Activated B cell treated with CpG ODN at 0.5 μM for 24 hours (primary cell): ENCODE data around the gene NOX4. TPM values are rescaled to one million over a fixed set of nuclear protein-coding genes. Genes with fewer than 3 reads are reported as not detected.
"Not testable (repeated sequence)": the region's sequence is repeated elsewhere in the genome, so short reads cannot be mapped to it uniquely, and the experiment has no call there.

ENCODE experiments used
- ATAC-seq: fragments of 200-7000 bp; cut with Tn5 transposase; one replicate; pipeline ENCODE4 v1.10.0; 2021; ENCODE audit warnings: low read depth, mild to moderate bottlenecking, moderate library complexity
- CTCF ChIA-PET: fragments of 350-600 bp; sonication (Branson Sonifier 250); formaldehyde crosslinking; loops from one replicate; lab custom pipeline; 2021; ENCODE audit warnings: antibody characterized with exemption; lab: Charles Lee
- POLR2A ChIA-PET: fragments of 350-600 bp; sonication (Branson Sonifier 250); formaldehyde crosslinking; loops from one replicate; lab custom pipeline; 2021; ENCODE audit warnings: antibody characterized with exemption; lab: Charles Lee
- DNase-seq: peaks from one replicate; pipeline ENCODE4 v3.0.0; 2022
- H3K27ac Mint-ChIP-seq: one replicate; pipeline ENCODE4 v1.8.0; 2020; ENCODE audit warnings: mixed read lengths
- H3K27me3 Mint-ChIP-seq: one replicate; pipeline ENCODE4 v1.8.0; 2021; ENCODE audit warnings: mixed read lengths
- H3K36me3 Mint-ChIP-seq: one replicate; pipeline ENCODE4 v1.8.0; 2021; ENCODE audit warnings: low read depth, mixed read lengths
- H3K4me1 Mint-ChIP-seq: one replicate; pipeline ENCODE4 v1.8.0; 2021; ENCODE audit warnings: mixed read lengths
- H3K4me3 Mint-ChIP-seq: one replicate; pipeline ENCODE4 v1.8.0; 2020; ENCODE audit warnings: mild to moderate bottlenecking, mixed read lengths
- H3K9me3 Mint-ChIP-seq: one replicate; pipeline ENCODE4 v1.8.0; 2020; ENCODE audit warnings: mixed read lengths
- CTCF ChIP-seq: fragments of 200-600 bp; IDR thresholded peaks from one replicate; pipeline ENCODE4 v1.8.0; 2022; ENCODE audit warnings: antibody characterized with exemption, mild to moderate bottlenecking
- intact Hi-C: fragments of 100-400 bp; cut with micrococcal nuclease; formaldehyde crosslinking; loops from one replicate; pipeline ENCODE4 v1.15.1; 2024
- total RNA-seq: library from RNA; stranded (reverse); gene quantifications from 2 replicates; pipeline ENCODE4 v1.2.3, GENCODE V29; 2022

The NOX4 gene
- total RNA-seq, 1 donor from 2014 or later = not detected

- CTCF ChIA-PET = no interaction called here
- POLR2A ChIA-PET = no interaction called here
- no peaks in the 10 kb centered on the region for H3K36me3 Mint-ChIP-seq
- intact Hi-C loops = no loop called here
- H3K9me3 Mint-ChIP-seq = peaks cover 4% of the 10 kb centered on the region
- no peak for TF ChIP-seq CTCF
- no peaks in the 10 kb centered on the region for H3K27me3 Mint-ChIP-seq
- no peak for ATAC-seq
- no peak overlapping the region for H3K27ac Mint-ChIP-seq
- DNase-seq = no peak
- no peaks in the 10 kb centered on the region for H3K4me1 Mint-ChIP-seq
- no peak overlapping the region for H3K4me3 Mint-ChIP-seq
These were observed 49.6 kb downstream of the NOX4 start for GRCh38 chr11:89441606-89442005.

GRCh38 chr11:89437317-89437716 lies 53.9 kb downstream of the NOX4 start:
- Mint-ChIP-seq H3K36me3 (no peaks in the 10 kb centered on the region), H3K4me1 (no peaks in the 10 kb centered on the region), H3K27ac (no peak overlapping the region), H3K27me3 (no peaks in the 10 kb centered on the region), H3K4me3 (no peak overlapping the region), H3K9me3 (no peaks in the 10 kb centered on the region)
- DNase-seq (no peak), ATAC-seq (no peak)
- CTCF ChIA-PET = no interaction called here
- TF ChIP-seq CTCF = no peak
- intact Hi-C loops = no loop called here
- POLR2A ChIA-PET = no interaction called here

DNA sequence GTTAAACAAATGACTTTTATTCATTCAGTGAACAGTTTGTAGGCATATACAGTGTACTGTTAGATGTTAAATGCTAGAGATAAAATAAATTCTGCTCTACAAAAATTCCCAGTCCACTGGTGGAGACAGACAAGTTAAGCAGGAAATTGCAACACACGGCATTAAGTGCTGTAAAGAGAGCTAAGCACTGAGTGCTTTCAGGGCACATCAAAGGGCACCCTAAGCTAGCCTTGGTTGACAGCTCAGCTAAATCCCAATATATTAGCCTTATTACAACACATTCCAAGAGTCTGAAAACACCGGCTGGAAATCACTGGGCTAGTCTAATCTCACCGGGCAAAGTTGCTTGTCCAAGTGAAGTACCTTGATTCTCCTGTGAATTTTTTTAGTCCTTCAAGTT lies 55.1 kb downstream of the NOX4 start:
- ChIA-PET CTCF (no interaction called here), POLR2A (no interaction called here)
- TF ChIP-seq CTCF = no peak
- Mint-ChIP-seq H3K27me3 (no peaks in the 10 kb centered on the region), H3K4me1 (no peaks in the 10 kb centered on the region), H3K4me3 (no peak overlapping the region), H3K27ac (no peak overlapping the region), H3K36me3 (no peaks in the 10 kb centered on the region), H3K9me3 (no peaks in the 10 kb centered on the region)
- intact Hi-C loops = no loop called here
- DNase-seq = no peak
- no peak for ATAC-seq

DNA sequence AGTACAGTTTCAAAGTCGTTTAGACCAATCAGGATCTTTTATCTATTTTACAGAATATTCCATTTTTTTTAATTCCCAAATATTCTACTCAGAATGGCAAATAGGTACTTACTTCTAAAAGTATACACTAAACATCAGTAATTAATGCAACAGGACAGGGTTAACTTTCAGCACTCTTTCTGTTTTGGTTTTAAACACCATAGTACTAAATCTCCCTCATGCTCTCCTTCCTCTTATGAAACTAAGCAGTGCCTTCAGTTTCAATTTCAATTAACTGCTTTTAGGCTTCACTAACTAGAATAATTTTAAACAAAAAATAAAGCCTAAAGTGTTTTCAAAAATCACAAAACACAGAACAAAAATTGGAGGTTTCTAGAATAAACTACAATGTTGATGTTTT lies 57.9 kb downstream of the NOX4 start:
- Mint-ChIP-seq H3K27ac (no peak overlapping the region), H3K27me3 (no peaks in the 10 kb centered on the region), H3K9me3 (peaks cover 2% of the 10 kb centered on the region), H3K36me3 (no peaks in the 10 kb centered on the region), H3K4me1 (no peaks in the 10 kb centered on the region), H3K4me3 (no peak overlapping the region)
- ChIA-PET POLR2A (no interaction called here), CTCF (no interaction called here)
- ATAC-seq = no peak
- DNase-seq = no peak
- no peak for TF ChIP-seq CTCF
- intact Hi-C loops = no loop called here

GRCh38 chr11:89432182-89432581 lies 59.0 kb downstream of the NOX4 start:
- CTCF ChIA-PET, H3K4me3 Mint-ChIP-seq, DNase-seq, H3K27ac Mint-ChIP-seq, POLR2A ChIA-PET, H3K36me3 Mint-ChIP-seq, ATAC-seq, H3K9me3 Mint-ChIP-seq, H3K27me3 Mint-ChIP-seq, H3K4me1 Mint-ChIP-seq, intact Hi-C loops: not testable (repeated sequence)

GRCh38 chr11:89426501-89426900 lies 64.7 kb downstream of the NOX4 start:
- H3K9me3 Mint-ChIP-seq, CTCF ChIA-PET: not testable (repeated sequence)

More at GRCh38 chr11:89426501-89426900, 64.7 kb downstream of the NOX4 start:
- H3K27ac Mint-ChIP-seq, POLR2A ChIA-PET, intact Hi-C loops, H3K27me3 Mint-ChIP-seq, ATAC-seq, H3K36me3 Mint-ChIP-seq, DNase-seq, H3K4me1 Mint-ChIP-seq, H3K4me3 Mint-ChIP-seq: not testable (repeated sequence)
